Measurements from ENCODE around the gene GRK2. TPM values are rescaled to one million over a fixed set of nuclear protein-coding genes. Genes with fewer than 3 reads are reported as not detected.

Gene GRK2
- total and polyA plus RNA-seq, 2 of the 8 experiments (the other 6 are each of a cell fraction or from before 2014, with no cell fraction given) = 47.3 to 49.7 TPM

DNA sequence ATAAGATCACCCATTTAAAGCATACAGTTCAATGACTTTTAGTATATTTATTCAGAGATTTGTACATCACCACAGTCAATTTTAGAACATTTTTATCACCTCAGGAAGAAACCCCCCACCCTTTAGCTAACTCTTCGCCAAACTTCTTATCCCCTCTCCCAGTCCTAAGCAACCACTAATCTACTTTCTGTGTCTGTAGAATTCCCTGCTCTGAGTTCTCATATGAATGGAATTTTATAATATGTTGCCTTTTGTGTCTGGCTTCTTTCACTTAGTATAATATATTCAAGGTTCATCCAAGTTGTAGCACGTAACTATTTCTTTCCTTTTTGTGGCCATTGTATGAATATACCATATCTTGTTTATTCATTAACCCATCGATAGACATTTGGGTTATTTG, 26.4 kb downstream of the GRK2 start:
- Histone ChIP-seq H2BK12ac (ENCODE audit: low read depth, low read length) (no peak overlapping the region), H3K23ac (ENCODE audit: insufficient read length) (no peak overlapping the region), H3K23me2 (ENCODE audit: low read depth, low read length) (peaks cover 7% of the 10 kb centered on the region; the same call in 1 of the 2 replicates), H4K91ac (replicated peaks; ENCODE audit: insufficient read length, low read length) (no peak overlapping the region), H3K14ac (ENCODE audit: insufficient read length) (no peak overlapping the region), H3K56ac (replicated peaks; ENCODE audit: insufficient read length, low read depth, low read length) (no peak overlapping the region), H4K5ac (ENCODE audit: insufficient read length, low read depth, low read length) (no peak overlapping the region), H4K8ac (ENCODE audit: extremely low read depth, insufficient read depth, low read length) (no peak overlapping the region), H3K27ac (ENCODE audit: low read depth, low read length) (no peak overlapping the region), H3K9ac (replicated peaks in 1 of 4; ENCODE audit: extremely low read depth in 1 of 4, low read depth in 3 of 4, low read length in 3 of 4) (no peak overlapping the region), H3K36me3 (ENCODE audit: control insufficient read depth in 2 of 4, insufficient read depth in 4 of 4, low read length in 3 of 4) (peaks cover 0 to 13% (median 5%) of the 10 kb centered on the region in 4 experiments; a peak in 3 of 8 replicates), H3K79me1 (ENCODE audit: low read depth, low read length) (no peaks in the 10 kb centered on the region; the same call in 1 of the 2 replicates), H3K79me2 (ENCODE audit: control insufficient read depth in 1 of 2, insufficient read depth in 2 of 2, low read length in 2 of 2) (no peaks in the 10 kb centered on the region; a peak in 1 of 4 replicates), H3K9me3 (ENCODE audit: insufficient read depth in 2 of 2, low read depth in 1 of 2, low read length in 1 of 2) (no peaks in the 10 kb centered on the region; a peak in 1 of 4 replicates), H3K18ac (ENCODE audit: extremely low read depth, low read length) (no peak overlapping the region), H2AK5ac (ENCODE audit: low read depth, low read length) (no peak overlapping the region), H4K20me1 (replicated peaks in 1 of 2; ENCODE audit: control insufficient read depth in 1 of 2, insufficient read depth in 2 of 2, low read length in 2 of 2) (peaks cover 0 to 4% of the 10 kb centered on the region in 2 experiments), H3K4me3 (ENCODE audit: extremely low read depth in 1 of 4, insufficient read depth in 2 of 4, low read depth in 3 of 4, low read length in 4 of 4) (no peak overlapping the region), H2BK15ac (ENCODE audit: low read length) (no peak overlapping the region), H3K4ac (replicated peaks; ENCODE audit: insufficient read length, low read depth, low read length) (no peak overlapping the region), H2AFZ (ENCODE audit: low read length) (no peak overlapping the region), H2BK120ac (replicated peaks; ENCODE audit: low read depth, low read length) (no peak overlapping the region), H3K27me3 (replicated peaks in 1 of 4; ENCODE audit: control insufficient read depth in 3 of 4, extremely low read depth in 1 of 4, insufficient read depth in 3 of 4, low read length in 3 of 4) (no peaks in the 10 kb centered on the region), H3K4me2 (ENCODE audit: insufficient read depth in 1 of 2, low read depth in 2 of 2, low read length in 2 of 2) (no peak overlapping the region), H3K4me1 (replicated peaks in 1 of 4; ENCODE audit: control insufficient read depth in 3 of 4, insufficient read depth in 4 of 4, low read length in 3 of 4) (peaks cover 0 to 13% (median 11%) of the 10 kb centered on the region in 4 experiments; a peak in 6 of 7 replicates), H2BK5ac (ENCODE audit: low read depth, low read length) (no peak overlapping the region), H2BK20ac (ENCODE audit: low read length) (no peak overlapping the region)
- 58% methylated on average over 3 of the region's 3 CpGs; no CpG with 5 or more reads in 1 of the 2 experiments for WGBS, 2 experiments (ENCODE audit: extremely low coverage in 1 of 2, insufficient coverage in 1 of 2, insufficient read length in 1 of 2, insufficient replicate concordance in 2 of 2, low coverage in 1 of 2, low lambda C conversion rate in 2 of 2, missing lambda C conversion rate in 1 of 2)
- FAIRE-seq = no peak
- CTCF ChIA-PET (ENCODE audit: partially characterized antibody) = interaction anchor here (0.7 to 2.0 kb wide), 5 partner anchors 15 to 89 kb away, joined by 3 to 6 read pairs (median 3); no protein-coding TSS in a partner anchor
- no peak for DNase-seq (ENCODE audit: low read depth in 1 of 2, low spot score in 2 of 2)
- POLR2A ChIA-PET (ENCODE audit: partially characterized antibody) = interaction anchor here (0.9 to 7.9 kb wide), 2 partner anchors 9 to 52 kb away, joined by 3 to 106 read pairs; partner anchors contain the start of gene SSH3
- TF ChIP-seq NANOG (IDR thresholded peaks at IDR 0.05; ENCODE audit: insufficient read depth, low read depth, low read length, poor library complexity, severe bottlenecking) (no peak), CREB1 (IDR thresholded peaks at IDR 0.05) (no peak), CHD1 (IDR thresholded peaks at IDR 0.05; ENCODE audit: low read depth, low read length) (no peak), ATF3 (IDR thresholded peaks at IDR 0.05; ENCODE audit: insufficient read depth, low read depth, low read length) (no peak), FOSL1 (IDR thresholded peaks at IDR 0.05; ENCODE audit: insufficient read depth, low read depth, low read length) (no peak), SIN3A (conservative IDR thresholded peaks at IDR 0.05 in 1 of 2, IDR thresholded peaks at IDR 0.05 in 1 of 2; ENCODE audit: low read depth in 1 of 2, low read length in 2 of 2) (no peak), NRF1 (IDR thresholded peaks at IDR 0.05; ENCODE audit: low read depth, low read length) (no peak), CHD2 (IDR thresholded peaks at IDR 0.05; ENCODE audit: low read length) (no peak), EZH2 (IDR thresholded peaks at IDR 0.05; ENCODE audit: low read depth, low read length, severe bottlenecking) (no peak), USF2 (IDR thresholded peaks at IDR 0.05; ENCODE audit: low read length) (no peak)

All from H1 (cell line).